RPMI8226 (cell line): ENCODE data around the gene ATP5ME.
"Not testable (repeated sequence)": the region's sequence is repeated elsewhere in the genome, so short reads cannot be mapped to it uniquely, and the experiment has no call there.

Experiments
- DNase-seq: peaks from one replicate; pipeline ENCODE4 v3.0.0-alpha.2; 2015

Gene ATP5ME

GRCh38 chr4:683247-683897 lies 9.3 kb upstream of the ATP5ME start:
- DNase-seq = no peak

GRCh38 chr4:682490-683172 lies 8.6 kb upstream of the ATP5ME start:
- no peak for DNase-seq

GRCh38 chr4:681736-682451 lies 7.8 kb upstream of the ATP5ME start:
- DNase-seq = no peak

GRCh38 chr4:680928-681645 lies 7.0 kb upstream of the ATP5ME start:
- DNase-seq = no peak

- DNase-seq = no peak
These were observed 6.5 kb upstream of the ATP5ME start for GRCh38 chr4:680551-680927.

- no peak for DNase-seq
These were observed 6.0 kb upstream of the ATP5ME start for GRCh38 chr4:680091-680490.

- DNase-seq = no peak
These were observed 5.6 kb upstream of the ATP5ME start for GRCh38 chr4:679629-680028.

- DNase-seq = no peak
These were observed 5.0 kb upstream of the ATP5ME start for GRCh38 chr4:679104-679481.

GRCh38 chr4:678331-679103 lies 4.4 kb upstream of the ATP5ME start:
- no peak for DNase-seq

GRCh38 chr4:677431-678293 lies 3.6 kb upstream of the ATP5ME start:
- peak; percentile 25 for DNase-seq

GRCh38 chr4:676871-677235 lies 2.8 kb upstream of the ATP5ME start:
- no peak for DNase-seq

- DNase-seq = no peak
These were observed 2.1 kb upstream of the ATP5ME start for GRCh38 chr4:675980-676870.

- DNase-seq = peak; percentile 11
These were observed 1.2 kb upstream of the ATP5ME start for GRCh38 chr4:675036-675882.

GRCh38 chr4:673349-674091 lies 556 bp downstream of the ATP5ME start:
- no peak for DNase-seq

GRCh38 chr4:671769-672168 lies 2.3 kb downstream of the ATP5ME start:
- DNase-seq = no peak

GRCh38 chr4:669806-670559 lies 4.1 kb downstream of the ATP5ME start:
- DNase-seq = not testable (repeated sequence)

- DNase-seq = not testable (repeated sequence)
These were observed 5.9 kb downstream of the ATP5ME start for GRCh38 chr4:668219-668618.

GRCh38 chr4:667545-667925 lies 6.5 kb downstream of the ATP5ME start:
- DNase-seq = no peak
